Stimulated activated effector memory CD8-positive, alpha-beta T cell treated with anti-CD3 and anti-CD28 coated beads, Interleukin-12 subunit alpha, Interleukin-12 subunit beta, amount 100 ng/mL, for 72 hours (primary cell): Measurements from ENCODE around the gene EFHB.
"Not testable (repeated sequence)": the region's sequence is repeated elsewhere in the genome, so short reads cannot be mapped to it uniquely, and the experiment has no call there.

Experiments used
- ATAC-seq: fragments of 150-1000 bp; cut with Tn5 transposase; 2 replicates; pipeline ENCODE4 v1.10.0; 2021
- DNase-seq, 2 donors: peaks; one replicate each; pipeline ENCODE4 v3.0.0; 2021 to 2022; ENCODE audit warnings: low spot score in 2 of 2
- H3K27ac Mint-ChIP-seq: one replicate; pipeline ENCODE4 v1.8.0; 2022; ENCODE audit warnings: mild to moderate bottlenecking, mixed read lengths
- H3K36me3 Mint-ChIP-seq: one replicate; pipeline ENCODE4 v1.8.0; 2022; ENCODE audit warnings: mild to moderate bottlenecking, mixed read lengths
- H3K4me1 Mint-ChIP-seq: one replicate; pipeline ENCODE4 v1.8.0; 2022; ENCODE audit warnings: mixed read lengths
- H3K4me3 Mint-ChIP-seq: one replicate; pipeline ENCODE4 v1.8.0; 2022; ENCODE audit warnings: mild to moderate bottlenecking, mixed read lengths
- H3K9me3 Mint-ChIP-seq: one replicate; pipeline ENCODE4 v1.8.0; 2022; ENCODE audit warnings: mixed read lengths

EFHB gene, protein sequence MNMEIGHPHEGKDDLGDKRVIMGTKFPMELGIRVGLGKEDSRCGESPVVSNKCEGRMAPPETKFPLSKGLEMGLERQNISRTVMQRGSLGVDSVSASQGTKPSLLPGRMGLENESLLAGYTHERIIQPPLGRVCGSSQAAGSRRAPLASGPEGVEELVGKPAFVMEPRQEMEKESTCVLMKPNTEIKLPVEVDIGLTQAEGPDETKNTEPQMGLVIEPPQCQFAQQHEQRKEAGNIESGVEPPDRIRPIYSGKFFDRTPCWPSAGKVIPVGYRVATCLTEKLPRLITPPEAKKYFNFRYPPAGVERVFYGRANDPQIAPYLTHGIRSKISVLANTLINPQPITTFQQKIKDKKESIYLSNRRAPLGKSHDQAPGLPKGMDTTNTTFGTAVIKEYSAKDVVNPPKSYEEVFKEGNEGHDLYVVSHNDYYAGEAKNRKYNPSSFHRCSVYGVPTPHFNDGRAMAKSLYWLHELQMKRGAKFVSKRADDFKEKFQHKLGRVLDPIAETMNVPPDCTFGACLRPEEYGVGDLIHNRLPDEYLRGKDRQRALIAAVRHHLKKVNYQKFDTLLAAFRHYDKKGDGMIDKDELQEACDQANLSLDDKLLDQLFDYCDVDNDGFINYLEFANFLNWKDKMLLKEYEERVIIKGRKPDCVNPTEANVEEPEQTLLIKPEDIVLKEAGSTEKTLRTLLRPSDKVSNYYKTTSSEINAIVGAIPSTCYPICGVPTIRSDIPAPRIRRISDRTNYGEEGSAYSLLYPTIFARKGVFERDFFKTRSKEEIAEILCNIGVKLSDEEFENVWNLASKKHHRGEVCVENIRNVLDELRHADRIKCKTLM

DNA sequence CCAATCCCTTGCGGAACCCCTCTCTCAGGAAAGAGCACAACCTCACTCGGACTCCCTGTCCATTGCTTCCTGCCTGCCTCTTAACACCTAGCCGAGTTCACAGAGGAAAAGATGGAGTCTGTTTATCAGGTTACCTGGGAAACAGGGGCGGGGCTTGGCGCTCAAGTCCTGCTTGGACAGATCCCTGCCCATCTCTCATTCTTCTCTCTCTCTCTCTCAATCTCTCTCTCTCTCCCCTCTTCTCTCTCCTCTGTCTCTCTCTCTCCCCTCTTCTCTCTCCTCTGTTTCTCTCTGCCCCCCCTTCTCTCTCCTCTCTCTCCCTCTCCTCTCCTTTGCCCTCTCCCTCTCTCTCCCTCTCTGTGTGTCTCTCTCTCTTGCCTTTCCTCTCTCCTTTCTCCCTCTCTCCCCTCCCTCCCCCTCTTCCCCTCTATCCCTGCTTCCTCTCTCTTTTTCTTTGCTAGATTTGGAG lies at the start of gene EFHB:
Gene EFHB, minus strand, starts transcription at position 120 of the 469 bp plus-strand sequence. CDS start 199 bp downstream, outside the sequence.
- Mint-ChIP-seq H3K36me3 (peaks cover 15% of the 10 kb centered on the region), H3K27ac (peak within 1 kb of the TSS; percentile 52), H3K4me3 (peak within 1 kb of the TSS; percentile 13), H3K9me3 (no peaks in the 10 kb centered on the region), H3K4me1 (peaks cover 45% of the 10 kb centered on the region)
- ATAC-seq (no peak), DNase-seq (no peak)

DNA sequence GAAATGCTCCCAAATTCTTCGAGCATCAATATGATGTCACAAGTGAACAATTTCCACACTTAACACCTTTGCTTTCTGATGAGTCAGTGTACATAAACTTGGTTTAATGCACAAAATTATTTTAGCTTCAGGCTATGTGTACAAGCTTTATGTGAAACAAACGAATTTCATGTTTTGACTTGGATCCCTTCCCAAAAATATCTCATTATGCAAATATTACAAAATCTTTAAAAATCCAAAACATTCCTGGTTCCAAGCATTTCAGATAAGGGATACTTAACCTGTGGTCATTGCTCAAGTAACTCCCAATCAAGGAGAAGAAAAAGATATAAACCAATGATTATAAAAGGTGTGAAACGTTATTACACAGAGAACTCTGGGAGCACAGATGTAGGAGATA lies 38.0 kb upstream of the EFHB start:
- Mint-ChIP-seq H3K36me3 (peaks cover 90% of the 10 kb centered on the region), H3K27ac (no peak overlapping the region), H3K9me3 (no peaks in the 10 kb centered on the region), H3K4me3 (no peak overlapping the region), H3K4me1 (peaks cover 24% of the 10 kb centered on the region)
- no peak for ATAC-seq
- DNase-seq, result no peak

DNA sequence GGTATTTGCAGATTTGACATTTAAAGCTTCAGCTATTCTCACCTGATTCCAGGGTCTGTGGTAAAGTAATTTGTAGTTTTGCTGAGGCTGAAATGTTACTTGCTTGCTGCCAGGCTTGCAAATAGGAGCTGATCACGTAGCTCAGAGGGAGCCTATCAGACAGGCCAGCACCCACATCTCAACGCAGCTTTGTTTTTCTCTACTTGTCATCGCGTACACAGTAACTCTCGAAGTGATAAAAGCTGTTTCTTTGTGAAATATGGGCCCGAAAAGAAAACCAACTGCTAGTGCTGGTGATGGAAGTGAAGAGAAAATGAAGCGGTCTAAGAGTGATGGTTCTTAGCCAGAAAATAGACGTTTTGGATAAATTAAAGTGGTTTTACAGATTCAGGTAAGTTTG lies 36.3 kb upstream of the EFHB start:
- peaks cover 40% of the 10 kb centered on the region for H3K4me1 Mint-ChIP-seq
- H3K4me3 Mint-ChIP-seq, result no peak overlapping the region
- no peak overlapping the region for H3K27ac Mint-ChIP-seq
- DNase-seq (no peak), ATAC-seq (no peak)
- H3K36me3 Mint-ChIP-seq, result peaks cover 73% of the 10 kb centered on the region
- H3K9me3 Mint-ChIP-seq, result no peaks in the 10 kb centered on the region

DNA sequence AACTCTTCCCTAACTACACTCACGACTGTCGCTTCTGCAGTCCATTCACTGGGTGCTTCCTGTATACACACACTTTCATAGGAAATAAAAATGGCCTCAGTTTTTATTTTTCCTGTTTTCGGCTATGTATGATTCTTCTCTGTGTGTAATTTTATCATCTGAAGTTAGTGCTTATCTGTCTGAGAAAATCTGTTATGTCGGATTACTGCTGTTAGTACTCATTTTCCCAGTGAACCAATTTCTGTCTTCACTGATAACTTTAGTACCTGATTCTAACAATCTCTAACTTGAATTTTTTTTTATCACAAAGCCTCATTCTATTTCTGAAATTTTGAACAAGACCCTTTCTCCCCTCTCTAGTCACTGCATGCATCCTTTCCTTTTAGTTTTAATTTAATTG lies 33.8 kb upstream of the EFHB start:
- Mint-ChIP-seq H3K4me3 (no peak overlapping the region), H3K9me3 (no peaks in the 10 kb centered on the region), H3K4me1 (peaks cover 63% of the 10 kb centered on the region), H3K36me3 (peaks cover 59% of the 10 kb centered on the region), H3K27ac (peak overlapping the region; percentile 21)
- DNase-seq (no peak), ATAC-seq (no peak)

DNA sequence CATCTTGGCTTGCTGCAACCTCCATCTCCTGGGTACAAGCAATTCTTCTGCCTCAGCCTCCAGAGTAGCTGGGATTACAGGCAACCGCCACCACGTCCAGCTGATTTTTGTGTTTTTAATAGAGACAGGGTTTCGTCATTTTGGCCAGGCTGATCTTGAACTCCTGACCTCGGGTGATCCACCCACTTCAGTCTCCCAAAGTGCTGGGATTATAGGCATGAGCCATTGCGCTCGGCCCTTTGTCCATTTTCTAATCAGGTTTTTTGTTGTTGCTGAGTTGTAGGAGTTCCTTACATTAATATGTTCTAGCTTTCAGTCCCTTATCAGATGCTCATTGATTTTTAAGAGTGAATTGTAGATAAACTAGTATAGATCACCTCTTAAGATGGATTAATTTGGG lies 33.2 kb upstream of the EFHB start:
- Mint-ChIP-seq H3K4me3 (no peak overlapping the region), H3K9me3 (no peaks in the 10 kb centered on the region), H3K27ac (no peak overlapping the region), H3K36me3 (peaks cover 57% of the 10 kb centered on the region), H3K4me1 (peaks cover 68% of the 10 kb centered on the region)
- no peak for DNase-seq
- no peak for ATAC-seq

DNA sequence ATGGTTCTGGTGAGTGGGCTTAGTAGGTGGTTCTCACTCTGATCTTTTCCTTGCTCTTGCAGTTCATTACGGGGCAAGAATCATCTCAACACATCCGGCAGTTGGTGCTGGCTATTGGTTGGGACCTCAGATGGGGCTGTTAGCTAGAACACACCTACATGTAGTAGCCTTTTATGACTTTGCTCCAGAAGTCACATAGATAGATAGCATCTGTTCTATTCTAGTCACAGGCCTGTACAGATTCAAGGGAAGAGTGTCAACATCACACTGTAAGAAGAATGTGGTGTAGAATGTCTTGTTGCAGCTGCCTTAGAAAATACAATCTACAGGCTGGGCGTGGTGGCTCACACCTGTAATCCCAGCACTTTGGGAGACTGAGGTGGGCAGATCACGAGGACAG lies 27.9 kb upstream of the EFHB start:
- ATAC-seq, result no peak
- Mint-ChIP-seq H3K36me3 (peaks cover 56% of the 10 kb centered on the region), H3K4me3 (no peak overlapping the region), H3K9me3 (no peaks in the 10 kb centered on the region), H3K27ac (peak overlapping the region; percentile 1), H3K4me1 (peaks cover 58% of the 10 kb centered on the region)
- DNase-seq, result no peak

DNA sequence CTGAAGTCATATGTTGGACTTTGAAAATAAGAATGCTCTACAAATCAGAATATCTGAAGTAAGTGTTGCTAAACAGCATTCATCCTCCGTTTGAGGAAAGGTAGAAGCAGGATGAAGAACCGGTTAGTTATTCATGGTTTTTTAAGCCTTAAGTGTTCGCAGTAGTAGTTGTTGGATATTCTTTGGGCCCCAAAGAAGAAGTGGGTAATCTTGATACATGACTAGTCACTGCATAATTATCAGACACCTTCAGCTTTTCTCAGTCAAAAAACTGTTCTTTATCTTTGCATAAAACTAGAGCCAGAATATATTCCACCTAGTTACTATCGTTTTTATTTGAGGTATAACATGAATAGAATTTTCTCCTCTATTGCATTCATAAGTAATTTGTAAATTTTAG lies 26.7 kb upstream of the EFHB start:
- Mint-ChIP-seq H3K4me3 (no peak overlapping the region), H3K9me3 (no peaks in the 10 kb centered on the region), H3K36me3 (peaks cover 69% of the 10 kb centered on the region), H3K4me1 (peaks cover 45% of the 10 kb centered on the region), H3K27ac (no peak overlapping the region)
- DNase-seq (no peak), ATAC-seq (no peak)

DNA sequence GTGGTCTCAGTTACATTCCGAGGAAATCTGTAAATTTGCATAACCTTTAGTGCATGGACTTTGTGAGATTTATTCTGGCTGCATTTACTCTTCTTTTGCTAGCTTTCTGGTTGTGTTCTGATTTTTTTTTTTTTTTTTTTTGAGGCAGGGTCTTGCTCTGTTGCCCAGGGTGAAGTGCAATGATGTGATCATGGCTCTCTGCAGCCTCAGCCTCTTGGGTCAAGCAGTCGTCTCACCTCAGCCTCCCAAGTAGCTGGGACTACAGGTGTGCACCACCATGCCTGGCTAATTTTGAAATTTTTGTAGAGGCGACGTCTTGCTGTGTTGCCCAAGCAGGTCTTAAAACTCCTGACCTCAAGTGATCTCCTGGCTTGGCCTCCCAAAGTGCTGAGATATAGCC lies 25.5 kb upstream of the EFHB start:
- peaks cover 42% of the 10 kb centered on the region for H3K4me1 Mint-ChIP-seq
- H3K9me3 Mint-ChIP-seq, result no peaks in the 10 kb centered on the region
- ATAC-seq (no peak), DNase-seq (no peak)
- H3K36me3 Mint-ChIP-seq, result peaks cover 76% of the 10 kb centered on the region
- no peak overlapping the region for H3K4me3 Mint-ChIP-seq
- H3K27ac Mint-ChIP-seq, result peak overlapping the region; percentile 68

DNA sequence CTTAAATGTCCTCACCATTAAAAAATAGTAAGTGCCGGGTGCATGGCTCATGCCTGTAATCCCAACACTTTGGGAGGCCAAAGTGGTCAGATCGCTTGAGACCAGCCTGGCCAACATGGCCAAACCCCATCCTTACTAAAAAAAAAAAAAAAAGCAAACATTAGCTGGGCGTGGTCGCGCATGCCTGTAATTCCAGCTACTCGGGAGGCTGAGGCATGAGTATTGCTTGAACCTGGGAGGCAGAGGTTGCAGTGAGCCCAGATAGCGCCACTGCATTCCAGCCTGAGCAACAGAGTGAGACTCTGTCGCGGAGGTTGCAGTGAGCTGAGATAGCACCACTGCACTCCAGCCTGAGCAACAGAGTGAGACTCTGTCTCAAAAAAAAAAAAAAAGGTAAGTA lies 23.3 kb upstream of the EFHB start:
- Mint-ChIP-seq H3K4me1 (peaks cover 24% of the 10 kb centered on the region), H3K36me3 (peaks cover 89% of the 10 kb centered on the region)
- not testable (repeated sequence) for H3K27ac Mint-ChIP-seq, H3K9me3 Mint-ChIP-seq, ATAC-seq, DNase-seq, H3K4me3 Mint-ChIP-seq

DNA sequence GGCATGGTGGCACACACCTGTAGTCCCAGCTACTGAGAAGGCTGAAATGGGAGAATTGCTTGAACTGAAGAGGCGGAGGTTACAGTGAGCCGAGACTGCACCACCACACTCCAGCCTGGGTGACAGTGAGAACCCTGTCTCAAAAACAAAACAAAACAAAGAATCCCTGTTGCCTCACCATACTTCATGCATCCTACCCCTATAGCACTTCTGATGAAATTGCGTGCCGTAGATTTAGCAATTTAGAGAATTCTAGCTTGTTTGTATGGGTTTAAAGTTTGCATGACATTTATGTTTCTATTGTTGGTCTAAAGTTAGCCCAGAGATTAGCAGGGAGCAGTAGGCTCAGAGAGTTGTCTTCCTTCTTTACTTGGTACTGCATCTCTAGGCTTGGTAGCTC lies 20.7 kb upstream of the EFHB start:
- ATAC-seq, result no peak
- Mint-ChIP-seq H3K27ac (peak overlapping the region; percentile 58), H3K4me1 (peaks cover 29% of the 10 kb centered on the region), H3K36me3 (peaks cover 97% of the 10 kb centered on the region), H3K9me3 (no peaks in the 10 kb centered on the region), H3K4me3 (no peak overlapping the region)
- DNase-seq, result no peak

DNA sequence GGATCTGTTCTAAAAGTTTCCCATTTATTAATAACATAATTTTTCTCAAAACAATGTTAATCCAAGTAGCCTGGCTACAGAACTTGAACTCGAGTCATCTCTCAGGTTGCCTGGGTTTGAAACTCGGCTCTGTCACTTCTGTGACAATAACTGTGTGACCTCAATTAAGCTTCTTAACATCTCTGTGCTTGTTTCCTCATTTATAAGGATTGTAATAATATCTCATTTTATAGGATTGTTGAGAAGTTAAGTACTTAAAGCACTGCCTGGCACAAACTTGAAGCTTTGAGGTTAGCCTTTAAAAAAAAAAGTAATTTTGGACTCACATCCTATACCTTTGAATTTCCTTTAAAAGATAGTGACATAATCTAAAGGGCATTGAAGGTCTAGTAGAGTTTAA lies 16.3 kb upstream of the EFHB start:
- H3K4me3 Mint-ChIP-seq, result no peak overlapping the region

DNA sequence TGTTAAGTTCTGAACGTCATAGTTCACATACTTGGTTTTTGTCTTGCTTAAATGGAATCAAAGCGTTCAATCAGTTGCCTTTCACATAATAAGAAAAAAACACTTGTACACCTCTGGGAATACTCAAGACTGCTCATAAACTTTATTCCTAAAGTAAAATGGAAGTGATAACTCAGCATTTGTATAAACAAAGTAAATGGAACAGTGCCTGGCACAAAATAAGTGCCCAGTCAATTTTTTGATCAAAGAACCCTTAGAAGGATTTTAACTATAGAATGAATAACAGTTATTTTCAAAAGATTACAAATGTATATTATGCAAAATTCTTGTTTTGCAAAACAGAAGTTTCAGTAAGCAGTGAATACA lies 14.2 kb upstream of the EFHB start:
- H3K27ac Mint-ChIP-seq, result peak overlapping the region; percentile 99
- peaks cover 67% of the 10 kb centered on the region for H3K36me3 Mint-ChIP-seq
- peak overlapping the region; percentile 97 for H3K4me3 Mint-ChIP-seq
- H3K4me1 Mint-ChIP-seq, result peaks cover 44% of the 10 kb centered on the region
- ATAC-seq (no peak), DNase-seq (no peak)
- H3K9me3 Mint-ChIP-seq, result no peaks in the 10 kb centered on the region

More for the DNA sequence above, 16.3 kb upstream of the EFHB start:
- peaks cover 88% of the 10 kb centered on the region for H3K36me3 Mint-ChIP-seq
- no peaks in the 10 kb centered on the region for H3K9me3 Mint-ChIP-seq
- DNase-seq (no peak), ATAC-seq (no peak)
- H3K4me1 Mint-ChIP-seq, result peaks cover 52% of the 10 kb centered on the region
- no peak overlapping the region for H3K27ac Mint-ChIP-seq

DNA sequence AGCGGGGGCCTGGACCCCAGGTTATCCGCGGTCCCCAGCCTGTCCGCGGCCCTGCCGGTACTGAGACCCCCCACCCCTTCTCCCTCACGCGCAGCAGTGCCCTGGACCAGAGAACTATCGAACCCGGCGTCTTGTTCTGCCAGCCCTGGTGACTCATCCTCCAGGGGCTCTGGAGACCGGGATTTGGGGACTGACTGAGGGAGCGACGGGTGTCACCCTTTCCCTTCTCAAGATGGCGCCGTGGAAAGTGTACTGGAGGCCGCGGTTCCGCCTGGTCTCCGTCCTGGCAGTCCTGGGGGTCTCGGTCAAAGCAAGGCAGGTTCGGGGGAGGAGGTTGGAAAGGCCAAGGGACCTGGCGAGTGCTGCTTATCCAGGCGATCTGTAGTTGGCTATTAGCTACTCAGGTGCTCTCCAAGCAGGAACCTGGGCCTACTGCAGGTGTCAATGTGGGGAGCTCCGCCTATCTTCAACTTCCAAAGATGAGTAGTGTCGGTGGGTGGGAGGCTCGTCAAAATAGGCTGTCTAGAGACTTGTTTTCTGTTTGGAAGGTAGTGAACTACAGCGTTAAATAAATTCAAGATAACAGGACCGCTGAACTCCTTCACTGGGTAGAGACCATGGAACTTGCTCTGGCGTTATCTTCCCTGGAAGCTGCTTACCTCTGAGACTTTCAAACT lies 13.7 kb upstream of the EFHB start:
- DNase-seq (peak in 1 of 2 donors; percentile 85), ATAC-seq (peak; percentile 39)
- Mint-ChIP-seq H3K36me3 (peaks cover 62% of the 10 kb centered on the region), H3K4me1 (peaks cover 44% of the 10 kb centered on the region), H3K27ac (peak overlapping the region; percentile 99), H3K4me3 (peak overlapping the region; percentile 97), H3K9me3 (no peaks in the 10 kb centered on the region)

DNA sequence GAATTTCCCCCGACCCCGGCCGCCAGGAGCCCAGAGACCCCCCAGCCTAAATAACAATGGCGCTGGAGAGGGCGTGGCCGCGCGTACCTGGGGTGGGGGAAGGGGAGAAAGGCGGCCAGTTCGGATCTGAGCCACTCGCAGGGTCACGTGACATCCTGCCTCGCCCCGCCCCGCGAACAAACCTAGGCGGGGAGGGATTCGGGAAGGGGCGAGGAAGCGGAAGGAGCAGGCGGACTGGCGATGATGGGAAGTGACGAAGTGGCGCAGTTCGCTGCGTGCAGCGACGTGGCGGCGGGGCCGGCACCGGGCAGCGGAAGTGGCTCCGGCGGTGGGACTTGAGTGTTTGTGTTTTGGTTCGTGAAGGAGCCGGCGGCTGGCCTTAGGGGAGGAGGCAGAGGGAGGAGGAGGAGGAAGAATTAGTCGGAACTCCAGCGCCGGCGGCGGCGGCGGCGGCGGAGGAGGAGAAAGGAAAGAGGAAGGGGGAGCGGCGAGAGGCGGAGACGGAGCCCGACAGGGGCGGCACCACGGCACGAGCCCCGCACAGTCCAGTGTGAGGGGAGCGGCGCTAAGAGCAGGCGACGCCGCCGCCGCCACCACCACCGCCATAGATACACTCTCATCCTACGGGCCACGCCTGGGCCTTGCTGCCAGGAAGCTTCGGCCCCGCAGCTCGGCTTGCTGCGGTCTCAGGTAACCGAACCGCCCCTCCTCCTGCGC lies 13.0 kb upstream of the EFHB start, which contains the start of gene RAB5A:
Gene RAB5A, plus strand, starts transcription at position 266 of the 717 bp plus-strand sequence. CDS start 3,802 bp downstream, outside the sequence.
- DNase-seq, result peak; percentile 87 to 98
- Mint-ChIP-seq H3K27ac (peak within 1 kb of the TSS; percentile 99), H3K4me1 (peaks cover 42% of the 10 kb centered on the region), H3K36me3 (peaks cover 55% of the 10 kb centered on the region), H3K4me3 (peak within 1 kb of the TSS; percentile 97), H3K9me3 (no peaks in the 10 kb centered on the region)
- peak; percentile 94 for ATAC-seq
